ENCODE measurements around the gene LOC101059915.

DNA sequence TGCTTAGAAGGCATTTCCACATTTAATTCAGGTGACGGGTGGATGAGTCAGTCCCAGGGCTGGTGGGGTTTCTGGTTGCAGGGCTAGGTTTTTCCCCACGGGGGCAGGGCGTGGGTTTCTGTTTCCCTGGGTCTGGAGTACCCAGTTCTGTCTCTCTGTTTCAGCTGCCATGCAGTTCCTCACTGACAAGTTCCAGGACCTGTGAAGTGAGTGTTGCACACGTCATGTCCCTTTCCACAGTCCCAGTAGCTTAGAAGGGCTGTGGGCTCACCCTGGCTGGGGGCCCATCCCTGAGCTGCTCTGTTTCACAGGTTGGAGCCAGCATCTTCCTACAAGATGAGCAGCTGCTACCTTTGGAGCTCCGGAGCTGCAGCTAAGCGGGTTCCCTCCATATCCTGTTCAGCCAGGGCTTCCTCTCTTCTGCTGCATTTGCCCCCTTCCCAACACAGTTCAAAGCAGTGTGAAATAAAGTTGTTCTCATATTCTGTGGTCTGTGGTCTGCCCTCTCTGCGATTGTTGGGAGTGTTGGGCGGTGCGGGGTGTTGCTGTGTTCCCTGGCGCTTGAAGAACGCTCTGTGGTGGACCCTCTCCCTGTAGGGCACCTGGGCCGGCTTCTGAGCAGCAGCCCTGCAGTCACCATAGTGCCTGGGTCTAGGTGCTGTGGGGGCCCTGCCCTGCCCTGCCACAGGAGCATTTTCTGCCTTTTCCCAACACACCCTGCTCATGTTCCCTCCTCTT is 3.9 kb downstream of the LOC101059915 start:
- TF ChIP-seq, protein P1, sequence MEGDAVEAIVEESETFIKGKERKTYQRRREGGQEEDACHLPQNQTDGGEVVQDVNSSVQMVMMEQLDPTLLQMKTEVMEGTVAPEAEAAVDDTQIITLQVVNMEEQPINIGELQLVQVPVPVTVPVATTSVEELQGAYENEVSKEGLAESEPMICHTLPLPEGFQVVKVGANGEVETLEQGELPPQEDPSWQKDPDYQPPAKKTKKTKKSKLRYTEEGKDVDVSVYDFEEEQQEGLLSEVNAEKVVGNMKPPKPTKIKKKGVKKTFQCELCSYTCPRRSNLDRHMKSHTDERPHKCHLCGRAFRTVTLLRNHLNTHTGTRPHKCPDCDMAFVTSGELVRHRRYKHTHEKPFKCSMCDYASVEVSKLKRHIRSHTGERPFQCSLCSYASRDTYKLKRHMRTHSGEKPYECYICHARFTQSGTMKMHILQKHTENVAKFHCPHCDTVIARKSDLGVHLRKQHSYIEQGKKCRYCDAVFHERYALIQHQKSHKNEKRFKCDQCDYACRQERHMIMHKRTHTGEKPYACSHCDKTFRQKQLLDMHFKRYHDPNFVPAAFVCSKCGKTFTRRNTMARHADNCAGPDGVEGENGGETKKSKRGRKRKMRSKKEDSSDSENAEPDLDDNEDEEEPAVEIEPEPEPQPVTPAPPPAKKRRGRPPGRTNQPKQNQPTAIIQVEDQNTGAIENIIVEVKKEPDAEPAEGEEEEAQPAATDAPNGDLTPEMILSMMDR (IDR thresholded peaks at IDR 0.05; ENCODE audit: low read length), result no peak
- TF ChIP-seq EZH2 (optimal IDR thresholded peaks at IDR 0.05; ENCODE audit: low read depth, low read length) (no peak), EZH2phosphoT487 (IDR thresholded peaks at IDR 0.05; ENCODE audit: low read length) (no peak)

Measured in MM.1S (cell line).